Tibial nerve (tissue), 4 donors: Measurements from ENCODE around the gene MAP7D3. TPM values are rescaled to one million over a fixed set of nuclear protein-coding genes. Genes with fewer than 3 reads are reported as not detected.

ENCODE experiments used
- DNase-seq, 2 donors: peaks; one replicate each; pipeline ENCODE4 v3.0.0-alpha.2; 2019; ENCODE audit warnings: low spot score in 2 of 2
- H3K27ac ChIP-seq, 4 donors: fragments of 200-600 bp; sonication (generic) in 3 of 4; one replicate each; pipeline ENCODE4 v1.5.1; 2017 to 2019; ENCODE audit warnings: mild to moderate bottlenecking in 1 of 4
- H3K27me3 ChIP-seq, 2 donors: fragments of 200-600 bp; sonication (generic) in 1 of 2; one replicate each; pipeline versions ENCODE4 v1.5.1 to v1.6.0; 2017 to 2019
- H3K36me3 ChIP-seq, 3 donors: fragments of 200-600 bp; sonication (generic); one replicate each; pipeline ENCODE4 v1.5.1; 2018 to 2019
- H3K4me1 ChIP-seq, 4 donors: fragments of 200-600 bp; sonication (generic) in 3 of 4; one replicate each; pipeline ENCODE4 v1.5.1; 2017 to 2019
- H3K4me3 ChIP-seq, 4 donors: fragments of 200-600 bp; sonication (generic) in 3 of 4; one replicate each; pipeline ENCODE4 v1.5.1; 2017 to 2019; ENCODE audit warnings: mild to moderate bottlenecking in 1 of 4, moderate library complexity in 1 of 4
- H3K9me3 ChIP-seq, 4 donors: fragments of 200-600 bp; sonication (generic) in 3 of 4; one replicate each; pipeline ENCODE4 v1.5.1; 2017 to 2019
- CTCF ChIP-seq, 5 experiments: fragments of 200-600 bp in 3 of 5; fragments of 450-650 bp in 2 of 5; sonication (generic) in 3 of 5; IDR thresholded peaks; one replicate each; pipeline ENCODE4 v1.5.1; 2016 to 2019; ENCODE audit warnings: antibody characterized with exemption in 5 of 5, mild to moderate bottlenecking in 3 of 5, moderate library complexity in 2 of 5
- EP300 ChIP-seq, 2 donors: sonication (generic); formaldehyde crosslinking; IDR thresholded peaks; one replicate each; pipeline ENCODE4 v1.6.1; 2017; ENCODE audit warnings: antibody characterized with exemption in 2 of 2, mild to moderate bottlenecking in 1 of 2
- POLR2A ChIP-seq, 2 donors: fragments of 450-650 bp; IDR thresholded peaks; one replicate each; pipeline ENCODE4 v1.6.1; 2017; ENCODE audit warnings: antibody characterized with exemption in 2 of 2, mild to moderate bottlenecking in 2 of 2, moderate library complexity in 2 of 2
- WGBS, 2 donors: methylation state at CpG; one replicate each; pipeline ENCODE4 v1.1.5; 2018; 5-methylcytosine and 5-hydroxymethylcytosine counted together
- total RNA-seq, 4 donors: library from RNA; depleted of rRNA; stranded (reverse); fragments of >200 nt; gene quantifications; one replicate each; pipeline ENCODE4 v1.1.0, GENCODE V29; 2016

MAP7D3 gene
- total RNA-seq, 4 donors from 2014 or later = 19.7 to 32.7 (median 22.8) TPM

- 83 to 100% methylated on average over 2 to 6 of the region's 6 CpGs for WGBS, 2 donors
- peaks cover 0 to 6% (median 0%) of the 10 kb centered on the region in 3 donors for H3K36me3 ChIP-seq
- peak overlapping the region in 2 of 4 donors; percentile 16 to 79 for H3K27ac ChIP-seq
- H3K4me3 ChIP-seq = peak overlapping the region in 1 of 4 donors; percentile 23
- H3K27me3 ChIP-seq = peaks cover 0 to 5% of the 10 kb centered on the region in 2 donors
- no peak for TF ChIP-seq POLR2A (IDR thresholded peaks at IDR 0.05)
- no peak for TF ChIP-seq EP300 (IDR thresholded peaks at IDR 0.05)
- no peak for TF ChIP-seq CTCF (IDR thresholded peaks at IDR 0.05)
- H3K9me3 ChIP-seq = no peaks in the 10 kb centered on the region
- peaks cover 0 to 34% (median 11%) of the 10 kb centered on the region in 4 donors for H3K4me1 ChIP-seq
- DNase-seq = no peak
These were observed 44.3 kb downstream of the MAP7D3 start for GRCh38 chrX:136206916-136207315.

- Histone ChIP-seq H3K36me3 (peaks cover 0 to 6% (median 0%) of the 10 kb centered on the region in 3 donors), H3K27ac (peak overlapping the region; percentile 27 to 82 (median 69)), H3K9me3 (no peaks in the 10 kb centered on the region), H3K4me3 (peak overlapping the region in 1 of 4 donors; percentile 23), H3K4me1 (peaks cover 0 to 39% (median 11%) of the 10 kb centered on the region in 4 donors), H3K27me3 (peaks cover 0 to 5% of the 10 kb centered on the region in 2 donors)
- 53 to 74% methylated on average over 2 to 8 of the region's 8 CpGs for WGBS, 2 donors
- DNase-seq = no peak
- no peak for TF ChIP-seq CTCF (IDR thresholded peaks at IDR 0.05)
- TF ChIP-seq POLR2A (IDR thresholded peaks at IDR 0.05) = no peak
These were observed 45.3 kb downstream of the MAP7D3 start for GRCh38 chrX:136205882-136206380.

GRCh38 chrX:136204571-136204970 is 46.6 kb downstream of the MAP7D3 start:
- peak in 1 of 2 donors; percentile 52 for TF ChIP-seq EP300 (IDR thresholded peaks at IDR 0.05)
- no peak for TF ChIP-seq CTCF (IDR thresholded peaks at IDR 0.05)
- TF ChIP-seq POLR2A (IDR thresholded peaks at IDR 0.05) = peak in 1 of 2 donors; percentile 37
- peaks cover 0 to 5% of the 10 kb centered on the region in 2 donors for H3K27me3 ChIP-seq
- WGBS, 2 donors = 34% methylated on average over 2 of the region's 2 CpGs
- H3K4me3 ChIP-seq = peak overlapping the region in 1 of 4 donors; percentile 23
- peaks cover 0 to 40% (median 11%) of the 10 kb centered on the region in 4 donors for H3K4me1 ChIP-seq
- peak overlapping the region; percentile 30 to 82 (median 69) for H3K27ac ChIP-seq
- H3K9me3 ChIP-seq = no peaks in the 10 kb centered on the region
- H3K36me3 ChIP-seq = peaks cover 0 to 6% (median 0%) of the 10 kb centered on the region in 3 donors
- DNase-seq = peak in 1 of 2 donors; percentile 40

GRCh38 chrX:136203951-136204350 is 47.2 kb downstream of the MAP7D3 start:
- TF ChIP-seq EP300 (IDR thresholded peaks at IDR 0.05) (no peak), CTCF (IDR thresholded peaks at IDR 0.05) (no peak), POLR2A (IDR thresholded peaks at IDR 0.05) (no peak)
- Histone ChIP-seq H3K9me3 (no peaks in the 10 kb centered on the region), H3K27ac (peak overlapping the region; percentile 30 to 82 (median 69)), H3K36me3 (peaks cover 0 to 6% (median 0%) of the 10 kb centered on the region in 3 donors), H3K4me1 (peaks cover 0 to 36% (median 11%) of the 10 kb centered on the region in 4 donors), H3K27me3 (peaks cover 0 to 5% of the 10 kb centered on the region in 2 donors), H3K4me3 (no peak overlapping the region)
- no peak for DNase-seq
- 41% methylated on average over 3 of the region's 3 CpGs for WGBS, 2 donors

- no peak for DNase-seq
- Histone ChIP-seq H3K27me3 (peaks cover 0 to 5% of the 10 kb centered on the region in 2 donors), H3K9me3 (no peaks in the 10 kb centered on the region), H3K36me3 (peaks cover 0 to 6% (median 0%) of the 10 kb centered on the region in 3 donors), H3K4me1 (peaks cover 0 to 39% (median 11%) of the 10 kb centered on the region in 4 donors), H3K27ac (peak overlapping the region in 2 of 4 donors; percentile 79 to 82), H3K4me3 (no peak overlapping the region)
- TF ChIP-seq CTCF (IDR thresholded peaks at IDR 0.05) (no peak), POLR2A (IDR thresholded peaks at IDR 0.05) (no peak), EP300 (IDR thresholded peaks at IDR 0.05) (no peak)
These were observed 47.8 kb downstream of the MAP7D3 start for GRCh38 chrX:136203438-136203837.
